HG03060 (cell line): ENCODE measurements around the gene RUBCNL.

Source experiments
- ATAC-seq: cut with Tn5 transposase; IDR thresholded peaks from one replicate; pipeline ENCODE4 v1.9.1; 2021; ENCODE audit warnings: low read depth, moderate number of reproducible peaks; ENCODE audit not compliant: unreplicated experiment

RUBCNL gene

GRCh38 chr13:46313432-46314257 is 73.4 kb downstream of the RUBCNL start:
- no peak for ATAC-seq

- ATAC-seq, result no peak
Measured at GRCh38 chr13:46313024-46313423, 74.0 kb downstream of the RUBCNL start.

- no peak for ATAC-seq
Measured at GRCh38 chr13:46311217-46311616, 75.8 kb downstream of the RUBCNL start.

- no peak for ATAC-seq
Measured at GRCh38 chr13:46310066-46310465, 77.0 kb downstream of the RUBCNL start.

- no peak for ATAC-seq
Measured at GRCh38 chr13:46307554-46307953, 79.5 kb downstream of the RUBCNL start.

GRCh38 chr13:46304546-46304945 is 82.5 kb downstream of the RUBCNL start:
- no peak for ATAC-seq

GRCh38 chr13:46303742-46304385 is 83.2 kb downstream of the RUBCNL start:
- no peak for ATAC-seq

GRCh38 chr13:46297361-46297811 is 89.7 kb downstream of the RUBCNL start:
- no peak for ATAC-seq

- no peak for ATAC-seq
Measured at GRCh38 chr13:46296921-46297320, 90.1 kb downstream of the RUBCNL start.

- peak; percentile 19 for ATAC-seq
Measured at GRCh38 chr13:46296115-46296822, 90.8 kb downstream of the RUBCNL start.

- peak; percentile 50 for ATAC-seq
Measured at GRCh38 chr13:46295491-46296114, 91.4 kb downstream of the RUBCNL start.

GRCh38 chr13:46293436-46293835 is 93.6 kb downstream of the RUBCNL start:
- no peak for ATAC-seq
